ENCODE results near the gene RBBP6.

Gene RBBP6

GRCh38 chr16:24541233-24541933 lies 2.0 kb downstream of the RBBP6 start:
- Histone ChIP-seq H3K27me3 (ENCODE audit: control insufficient read depth, insufficient read depth, low read length) (no peaks in the 10 kb centered on the region), H3K36me3 (ENCODE audit: control insufficient read depth, insufficient read depth, low read length) (peaks cover 22% of the 10 kb centered on the region), H3K9ac (ENCODE audit: low read depth, low read length) (peak overlapping the region; percentile 98), H3K9me3 (ENCODE audit: control insufficient read depth, insufficient read depth, low read length) (no peaks in the 10 kb centered on the region), H3K4me3 (ENCODE audit: low read depth, low read length) (peak overlapping the region; percentile 97), H3K4me1 (ENCODE audit: control insufficient read depth, insufficient read depth, low read length) (peaks cover 15% of the 10 kb centered on the region), H3K27ac (ENCODE audit: low read depth, low read length) (no peak overlapping the region)

GRCh38 chr16:24543949-24544348 lies 4.6 kb downstream of the RBBP6 start:
- H3K9ac ChIP-seq (ENCODE audit: low read depth, low read length), result no peak overlapping the region
- no peak overlapping the region for H3K27ac ChIP-seq (ENCODE audit: low read depth, low read length)
- H3K9me3 ChIP-seq (ENCODE audit: control insufficient read depth, insufficient read depth, low read length), result no peaks in the 10 kb centered on the region
- H3K4me1 ChIP-seq (ENCODE audit: control insufficient read depth, insufficient read depth, low read length), result peaks cover 12% of the 10 kb centered on the region
- no peak overlapping the region for H3K4me3 ChIP-seq (ENCODE audit: low read depth, low read length)
- peaks cover 48% of the 10 kb centered on the region for H3K36me3 ChIP-seq (ENCODE audit: control insufficient read depth, insufficient read depth, low read length)
- no peaks in the 10 kb centered on the region for H3K27me3 ChIP-seq (ENCODE audit: control insufficient read depth, insufficient read depth, low read length)

- Histone ChIP-seq H3K27me3 (ENCODE audit: control insufficient read depth, insufficient read depth, low read length) (no peaks in the 10 kb centered on the region), H3K9ac (ENCODE audit: low read depth, low read length) (no peak overlapping the region), H3K36me3 (ENCODE audit: control insufficient read depth, insufficient read depth, low read length) (peaks cover 55% of the 10 kb centered on the region), H3K9me3 (ENCODE audit: control insufficient read depth, insufficient read depth, low read length) (no peaks in the 10 kb centered on the region), H3K4me1 (ENCODE audit: control insufficient read depth, insufficient read depth, low read length) (peaks cover 12% of the 10 kb centered on the region), H3K4me3 (ENCODE audit: low read depth, low read length) (no peak overlapping the region), H3K27ac (ENCODE audit: low read depth, low read length) (no peak overlapping the region)
Observed at GRCh38 chr16:24544640-24545039, 5.3 kb downstream of the RBBP6 start.

- Histone ChIP-seq H3K9ac (ENCODE audit: low read depth, low read length) (no peak overlapping the region), H3K27me3 (ENCODE audit: control insufficient read depth, insufficient read depth, low read length) (no peaks in the 10 kb centered on the region), H3K4me1 (ENCODE audit: control insufficient read depth, insufficient read depth, low read length) (no peaks in the 10 kb centered on the region; the same call in 1 of the 2 replicates), H3K4me3 (ENCODE audit: low read depth, low read length) (no peak overlapping the region), H3K9me3 (ENCODE audit: control insufficient read depth, insufficient read depth, low read length) (no peaks in the 10 kb centered on the region), H3K27ac (ENCODE audit: low read depth, low read length) (no peak overlapping the region), H3K36me3 (ENCODE audit: control insufficient read depth, insufficient read depth, low read length) (peaks cover 92% of the 10 kb centered on the region)
Observed at GRCh38 chr16:24550295-24550694, 10.9 kb downstream of the RBBP6 start.

- H3K4me1 ChIP-seq (ENCODE audit: control insufficient read depth, insufficient read depth, low read length), result no peaks in the 10 kb centered on the region; the same call in 1 of the 2 replicates
- H3K27ac ChIP-seq (ENCODE audit: low read depth, low read length), result no peak overlapping the region
- peaks cover 93% of the 10 kb centered on the region for H3K36me3 ChIP-seq (ENCODE audit: control insufficient read depth, insufficient read depth, low read length)
- H3K9ac ChIP-seq (ENCODE audit: low read depth, low read length), result no peak overlapping the region
- H3K27me3 ChIP-seq (ENCODE audit: control insufficient read depth, insufficient read depth, low read length), result no peaks in the 10 kb centered on the region
- no peaks in the 10 kb centered on the region for H3K9me3 ChIP-seq (ENCODE audit: control insufficient read depth, insufficient read depth, low read length)
- no peak overlapping the region for H3K4me3 ChIP-seq (ENCODE audit: low read depth, low read length)
Observed at GRCh38 chr16:24552705-24553246, 13.4 kb downstream of the RBBP6 start.

GRCh38 chr16:24553983-24554382 lies 14.6 kb downstream of the RBBP6 start:
- Histone ChIP-seq H3K9ac (ENCODE audit: low read depth, low read length) (no peak overlapping the region), H3K27me3 (ENCODE audit: control insufficient read depth, insufficient read depth, low read length) (no peaks in the 10 kb centered on the region), H3K36me3 (ENCODE audit: control insufficient read depth, insufficient read depth, low read length) (peaks cover 93% of the 10 kb centered on the region), H3K4me3 (ENCODE audit: low read depth, low read length) (no peak overlapping the region), H3K9me3 (ENCODE audit: control insufficient read depth, insufficient read depth, low read length) (no peaks in the 10 kb centered on the region), H3K27ac (ENCODE audit: low read depth, low read length) (no peak overlapping the region), H3K4me1 (ENCODE audit: control insufficient read depth, insufficient read depth, low read length) (no peaks in the 10 kb centered on the region; the same call in 1 of the 2 replicates)

- Histone ChIP-seq H3K4me1 (ENCODE audit: control insufficient read depth, insufficient read depth, low read length) (no peaks in the 10 kb centered on the region; the same call in 1 of the 2 replicates), H3K27me3 (ENCODE audit: control insufficient read depth, insufficient read depth, low read length) (no peaks in the 10 kb centered on the region), H3K9ac (ENCODE audit: low read depth, low read length) (no peak overlapping the region), H3K27ac (ENCODE audit: low read depth, low read length) (no peak overlapping the region), H3K4me3 (ENCODE audit: low read depth, low read length) (no peak overlapping the region), H3K36me3 (ENCODE audit: control insufficient read depth, insufficient read depth, low read length) (peaks cover 91% of the 10 kb centered on the region), H3K9me3 (ENCODE audit: control insufficient read depth, insufficient read depth, low read length) (no peaks in the 10 kb centered on the region)
Observed at GRCh38 chr16:24555346-24555872, 16.0 kb downstream of the RBBP6 start.

GRCh38 chr16:24562811-24563210 lies 23.4 kb downstream of the RBBP6 start:
- Histone ChIP-seq H3K27me3 (ENCODE audit: control insufficient read depth, insufficient read depth, low read length) (no peaks in the 10 kb centered on the region), H3K9me3 (ENCODE audit: control insufficient read depth, insufficient read depth, low read length) (no peaks in the 10 kb centered on the region), H3K4me3 (ENCODE audit: low read depth, low read length) (no peak overlapping the region), H3K9ac (ENCODE audit: low read depth, low read length) (no peak overlapping the region), H3K27ac (ENCODE audit: low read depth, low read length) (no peak overlapping the region), H3K36me3 (ENCODE audit: control insufficient read depth, insufficient read depth, low read length) (peaks cover 98% of the 10 kb centered on the region), H3K4me1 (ENCODE audit: control insufficient read depth, insufficient read depth, low read length) (no peaks in the 10 kb centered on the region)

GRCh38 chr16:24568392-24568791 lies 29.0 kb downstream of the RBBP6 start:
- no peak overlapping the region for H3K4me3 ChIP-seq (ENCODE audit: low read depth, low read length)
- H3K9ac ChIP-seq (ENCODE audit: low read depth, low read length), result no peak overlapping the region
- peaks cover 98% of the 10 kb centered on the region for H3K36me3 ChIP-seq (ENCODE audit: control insufficient read depth, insufficient read depth, low read length)
- no peaks in the 10 kb centered on the region for H3K4me1 ChIP-seq (ENCODE audit: control insufficient read depth, insufficient read depth, low read length)
- H3K27me3 ChIP-seq (ENCODE audit: control insufficient read depth, insufficient read depth, low read length), result no peaks in the 10 kb centered on the region
- H3K27ac ChIP-seq (ENCODE audit: low read depth, low read length), result no peak overlapping the region
- peaks cover 15% of the 10 kb centered on the region; the same call in 1 of the 2 replicates for H3K9me3 ChIP-seq (ENCODE audit: control insufficient read depth, insufficient read depth, low read length)

GRCh38 chr16:24571096-24571495 lies 31.7 kb downstream of the RBBP6 start:
- H3K27ac ChIP-seq (ENCODE audit: low read depth, low read length), result no peak overlapping the region
- no peaks in the 10 kb centered on the region for H3K27me3 ChIP-seq (ENCODE audit: control insufficient read depth, insufficient read depth, low read length)
- peaks cover 71% of the 10 kb centered on the region for H3K36me3 ChIP-seq (ENCODE audit: control insufficient read depth, insufficient read depth, low read length)
- peaks cover 15% of the 10 kb centered on the region; the same call in 1 of the 2 replicates for H3K9me3 ChIP-seq (ENCODE audit: control insufficient read depth, insufficient read depth, low read length)
- no peak overlapping the region for H3K9ac ChIP-seq (ENCODE audit: low read depth, low read length)
- H3K4me3 ChIP-seq (ENCODE audit: low read depth, low read length), result no peak overlapping the region
- no peaks in the 10 kb centered on the region for H3K4me1 ChIP-seq (ENCODE audit: control insufficient read depth, insufficient read depth, low read length)

GRCh38 chr16:24572069-24572468 lies 32.7 kb downstream of the RBBP6 start:
- Histone ChIP-seq H3K36me3 (ENCODE audit: control insufficient read depth, insufficient read depth, low read length) (peaks cover 61% of the 10 kb centered on the region), H3K9ac (ENCODE audit: low read depth, low read length) (no peak overlapping the region), H3K4me3 (ENCODE audit: low read depth, low read length) (no peak overlapping the region), H3K9me3 (ENCODE audit: control insufficient read depth, insufficient read depth, low read length) (peaks cover 15% of the 10 kb centered on the region; the same call in 1 of the 2 replicates), H3K27me3 (ENCODE audit: control insufficient read depth, insufficient read depth, low read length) (no peaks in the 10 kb centered on the region), H3K27ac (ENCODE audit: low read depth, low read length) (no peak overlapping the region), H3K4me1 (ENCODE audit: control insufficient read depth, insufficient read depth, low read length) (no peaks in the 10 kb centered on the region)
